Thyroid gland (tissue), 4 donors: ENCODE results near the gene ZNF185. TPM values are rescaled to one million over a fixed set of nuclear protein-coding genes. Genes with fewer than 3 reads are reported as not detected.

ENCODE experiments used
- DNase-seq, 2 donors: peaks; one replicate each; pipeline ENCODE4 v3.0.0-alpha.2; 2019
- H3K27ac ChIP-seq, 3 donors: fragments of 200-600 bp; sonication (generic); 1 replicate in 2 of 3; 2 replicates in 1 of 3; pipeline ENCODE4 v1.5.1; 2016 to 2019; ENCODE audit warnings: mild to moderate bottlenecking in 1 of 3, moderate library complexity in 1 of 3
- H3K27me3 ChIP-seq: fragments of 200-600 bp; sonication (generic); one replicate; pipeline ENCODE4 v1.5.1; 2019
- H3K36me3 ChIP-seq, 2 donors: fragments of 200-600 bp; sonication (generic); one replicate each; pipeline ENCODE4 v1.5.1; 2016 to 2019
- H3K4me1 ChIP-seq, 2 donors: fragments of 200-600 bp; sonication (generic); one replicate each; pipeline ENCODE4 v1.5.1; 2017 to 2019
- H3K4me3 ChIP-seq, 3 donors: fragments of 200-600 bp; sonication (generic); replicated peaks in 1 of 3; 1 replicate in 2 of 3; 2 replicates in 1 of 3; pipeline ENCODE4 v1.5.1; 2016; ENCODE audit warnings: mild to moderate bottlenecking in 1 of 3
- H3K9me3 ChIP-seq: fragments of 200-600 bp; sonication (generic); one replicate; pipeline ENCODE4 v1.5.1; 2017
- POLR2A ChIP-seq, 2 donors: fragments of 450-650 bp; IDR thresholded peaks; one replicate each; pipeline ENCODE4 v1.6.1; 2017; ENCODE audit warnings: antibody characterized with exemption in 2 of 2, mild to moderate bottlenecking in 2 of 2, moderate library complexity in 1 of 2
- WGBS, 2 donors: methylation state at CpG; one replicate each; pipeline ENCODE4 v1.1.5; 2017; 5-methylcytosine and 5-hydroxymethylcytosine counted together
- intact Hi-C: fragments of 100-400 bp; cut with DNase I; formaldehyde crosslinking; loops from one replicate; pipeline ENCODE4 v1.15.1; 2023
- total RNA-seq, 4 donors: library from RNA; depleted of rRNA; stranded (reverse); fragments of >200 nt; gene quantifications; one replicate each; pipeline ENCODE4 v1.2.3, GENCODE V29; 2016
- TF ChIP-seq, protein P1 (sequence below), 6 experiments: fragments of 200-600 bp in 3 of 6; fragments of 450-650 bp in 3 of 6; sonication (generic) in 3 of 6; IDR thresholded peaks; one replicate each; pipeline ENCODE4 v1.5.1; 2016 to 2019; ENCODE audit warnings: antibody characterized with exemption in 6 of 6, mild to moderate bottlenecking in 2 of 6, inconsistent platforms in 1 of 6, moderate library complexity in 1 of 6

ZNF185 gene
- total RNA-seq, 4 donors from 2014 or later, result 23.2 to 70.4 (median 39.0) TPM

DNA sequence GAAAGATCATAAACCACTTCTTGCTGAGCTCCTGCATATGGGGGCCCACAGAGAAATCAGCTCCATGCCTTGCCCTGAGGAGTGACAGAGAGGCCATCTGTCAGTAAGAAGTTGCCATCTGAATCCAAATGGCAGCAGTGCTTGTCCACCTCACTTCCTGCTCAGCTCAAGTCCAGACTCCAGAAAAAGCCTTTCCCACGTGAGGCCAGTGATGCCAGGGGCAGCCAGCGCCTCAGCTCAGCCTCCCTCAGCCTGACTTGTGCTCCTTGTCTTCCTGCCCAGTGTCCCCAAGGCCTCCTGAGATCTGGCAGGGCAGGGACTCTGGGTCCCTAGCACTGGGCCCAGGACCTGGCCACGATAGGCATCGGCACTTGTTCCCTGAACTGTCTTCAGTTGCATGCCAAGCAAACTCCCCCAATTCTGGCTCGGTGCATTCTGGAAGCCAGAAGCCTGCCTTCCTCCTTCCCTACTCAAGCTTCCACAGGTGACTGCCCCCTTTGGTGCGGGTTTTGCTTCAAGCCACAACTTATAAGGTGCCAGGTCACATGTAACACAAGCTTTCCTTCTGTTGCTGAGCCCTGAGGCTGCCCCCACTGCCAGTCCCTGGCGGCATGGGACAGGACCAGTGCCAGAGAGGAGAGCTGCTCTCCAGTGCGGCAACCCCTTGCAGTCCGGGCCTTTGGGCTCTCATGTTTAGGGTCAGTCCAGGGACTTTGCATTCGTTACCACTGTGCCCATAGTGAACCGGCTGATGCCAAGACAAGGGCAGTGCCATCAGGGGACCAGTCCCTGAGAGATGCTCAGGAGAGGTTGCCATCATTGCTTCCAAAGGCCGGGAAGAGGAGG, 2.2 kb downstream of the ZNF185 start:
- intact Hi-C loops, result no loop called here
- no peaks in the 10 kb centered on the region for H3K27me3 ChIP-seq

DNA sequence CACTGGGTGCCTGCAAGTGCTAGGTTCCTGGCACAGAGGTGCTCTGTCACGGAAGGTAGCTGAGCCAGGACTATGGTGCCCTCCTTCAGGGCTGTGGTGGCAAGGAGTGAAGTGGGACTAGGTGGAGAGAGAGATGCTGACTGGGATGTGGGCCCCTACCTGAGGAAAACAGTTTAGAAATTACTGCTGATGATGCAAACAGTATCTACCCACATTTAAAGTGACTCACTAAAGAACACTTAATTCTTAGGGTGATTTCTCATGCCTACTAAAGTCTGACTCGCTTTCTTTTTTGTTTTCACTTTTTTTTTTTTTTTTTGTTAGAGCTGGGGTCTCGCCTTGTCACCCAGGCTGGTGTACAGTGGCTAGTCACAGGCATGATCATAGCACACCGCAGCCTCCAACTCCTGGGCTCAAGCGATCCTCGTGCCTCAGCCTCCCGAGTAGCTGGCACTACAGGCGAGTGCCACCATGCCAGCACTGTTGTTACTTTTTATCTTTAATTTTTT, 3.1 kb downstream of the ZNF185 start:
- Histone ChIP-seq H3K36me3 (no peaks in the 10 kb centered on the region), H3K4me1 (peaks cover 0 to 12% of the 10 kb centered on the region in 2 donors), H3K27me3 (no peaks in the 10 kb centered on the region), H3K9me3 (no peaks in the 10 kb centered on the region), H3K27ac (no peak overlapping the region), H3K4me3 (no peak overlapping the region)
- no peak for DNase-seq
- intact Hi-C loops, result no loop called here
- 95% methylated on average over 7 to 8 of the region's 8 CpGs for WGBS, 2 donors
- TF ChIP-seq, protein P1, sequence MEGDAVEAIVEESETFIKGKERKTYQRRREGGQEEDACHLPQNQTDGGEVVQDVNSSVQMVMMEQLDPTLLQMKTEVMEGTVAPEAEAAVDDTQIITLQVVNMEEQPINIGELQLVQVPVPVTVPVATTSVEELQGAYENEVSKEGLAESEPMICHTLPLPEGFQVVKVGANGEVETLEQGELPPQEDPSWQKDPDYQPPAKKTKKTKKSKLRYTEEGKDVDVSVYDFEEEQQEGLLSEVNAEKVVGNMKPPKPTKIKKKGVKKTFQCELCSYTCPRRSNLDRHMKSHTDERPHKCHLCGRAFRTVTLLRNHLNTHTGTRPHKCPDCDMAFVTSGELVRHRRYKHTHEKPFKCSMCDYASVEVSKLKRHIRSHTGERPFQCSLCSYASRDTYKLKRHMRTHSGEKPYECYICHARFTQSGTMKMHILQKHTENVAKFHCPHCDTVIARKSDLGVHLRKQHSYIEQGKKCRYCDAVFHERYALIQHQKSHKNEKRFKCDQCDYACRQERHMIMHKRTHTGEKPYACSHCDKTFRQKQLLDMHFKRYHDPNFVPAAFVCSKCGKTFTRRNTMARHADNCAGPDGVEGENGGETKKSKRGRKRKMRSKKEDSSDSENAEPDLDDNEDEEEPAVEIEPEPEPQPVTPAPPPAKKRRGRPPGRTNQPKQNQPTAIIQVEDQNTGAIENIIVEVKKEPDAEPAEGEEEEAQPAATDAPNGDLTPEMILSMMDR (IDR thresholded peaks at IDR 0.05), result no peak
- no peak for TF ChIP-seq POLR2A (IDR thresholded peaks at IDR 0.05)

More for the DNA sequence above, 2.2 kb downstream of the ZNF185 start:
- Histone ChIP-seq H3K4me3 (no peak overlapping the region), H3K27ac (peak overlapping the region in 1 of 3 donors; percentile 47), H3K4me1 (peaks cover 0 to 12% of the 10 kb centered on the region in 2 donors), H3K36me3 (no peaks in the 10 kb centered on the region), H3K9me3 (no peaks in the 10 kb centered on the region)
- WGBS, 2 donors, result 40 to 74% methylated on average over 2 to 5 of the region's 12 CpGs
- peak; percentile 79 to 81 for DNase-seq
- TF ChIP-seq, protein P1 (IDR thresholded peaks at IDR 0.05), result no peak
- no peak for TF ChIP-seq POLR2A (IDR thresholded peaks at IDR 0.05)

DNA sequence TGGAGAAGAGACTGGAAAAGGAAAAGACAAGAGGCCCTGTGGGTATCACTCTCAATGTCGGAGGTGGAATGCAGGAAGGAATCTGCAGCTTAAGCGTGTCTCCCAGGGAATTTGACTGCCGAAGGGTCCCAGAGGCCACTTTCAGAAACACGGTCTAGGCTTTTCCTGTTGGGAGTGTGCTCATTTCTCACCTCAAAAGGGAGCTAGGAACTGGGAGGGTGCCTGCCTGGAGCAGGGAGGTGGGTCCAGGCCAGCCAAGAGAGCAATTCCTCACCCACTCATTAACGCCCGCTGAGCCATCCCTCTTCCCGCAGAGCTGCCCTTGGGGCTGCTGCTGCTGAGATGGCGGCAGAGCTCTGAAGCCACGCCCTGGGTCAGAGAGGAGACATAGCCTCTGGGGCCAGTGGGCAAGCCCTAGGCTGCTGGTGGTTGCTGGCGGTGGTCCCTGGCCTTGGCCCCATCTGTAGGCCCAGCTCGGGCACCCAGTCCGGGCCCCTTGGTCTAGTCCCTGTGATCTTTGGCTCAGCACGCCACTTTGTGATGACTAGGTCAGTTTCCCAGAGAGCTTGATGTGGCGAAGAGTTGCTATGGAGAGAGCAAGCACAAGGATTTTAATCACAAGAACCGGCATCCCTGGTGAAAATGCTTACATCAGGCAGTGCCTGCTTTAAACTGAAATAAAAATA, 4.1 kb downstream of the ZNF185 start:
- Histone ChIP-seq H3K4me1 (peaks cover 0 to 12% of the 10 kb centered on the region in 2 donors), H3K36me3 (no peaks in the 10 kb centered on the region), H3K27ac (no peak overlapping the region), H3K27me3 (no peaks in the 10 kb centered on the region), H3K9me3 (no peaks in the 10 kb centered on the region), H3K4me3 (no peak overlapping the region)
- no peak for DNase-seq
- TF ChIP-seq, protein P1 (IDR thresholded peaks at IDR 0.05), result no peak
- no peak for TF ChIP-seq POLR2A (IDR thresholded peaks at IDR 0.05)
- 85 to 87% methylated on average over 10 to 12 of the region's 15 CpGs for WGBS, 2 donors
- intact Hi-C loops, result no loop called here

DNA sequence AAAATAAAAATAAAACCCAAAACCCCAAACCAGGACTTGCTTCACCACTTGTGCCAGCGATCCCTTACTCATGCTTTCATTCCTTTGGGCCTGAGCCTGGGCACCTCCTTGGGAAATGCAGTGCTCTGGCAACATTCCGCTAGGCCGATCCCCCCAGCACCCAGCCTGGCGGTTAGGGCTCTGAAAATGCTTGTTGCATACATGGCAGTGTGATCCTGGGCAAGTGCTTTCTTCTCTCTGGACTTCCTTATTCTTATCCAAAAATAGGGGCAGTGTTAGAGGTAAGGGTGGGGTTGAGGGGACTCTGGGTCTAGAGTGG, 4.6 kb downstream of the ZNF185 start:
- Histone ChIP-seq H3K27me3 (no peaks in the 10 kb centered on the region), H3K4me3 (no peak overlapping the region), H3K4me1 (peaks cover 0 to 12% of the 10 kb centered on the region in 2 donors), H3K36me3 (no peaks in the 10 kb centered on the region), H3K27ac (no peak overlapping the region), H3K9me3 (no peaks in the 10 kb centered on the region)
- 88 to 100% methylated on average over 4 of the region's 4 CpGs for WGBS, 2 donors
- intact Hi-C loops, result no loop called here
- DNase-seq, result no peak
- TF ChIP-seq POLR2A (IDR thresholded peaks at IDR 0.05), result no peak
- TF ChIP-seq, protein P1 (IDR thresholded peaks at IDR 0.05), result no peak

DNA sequence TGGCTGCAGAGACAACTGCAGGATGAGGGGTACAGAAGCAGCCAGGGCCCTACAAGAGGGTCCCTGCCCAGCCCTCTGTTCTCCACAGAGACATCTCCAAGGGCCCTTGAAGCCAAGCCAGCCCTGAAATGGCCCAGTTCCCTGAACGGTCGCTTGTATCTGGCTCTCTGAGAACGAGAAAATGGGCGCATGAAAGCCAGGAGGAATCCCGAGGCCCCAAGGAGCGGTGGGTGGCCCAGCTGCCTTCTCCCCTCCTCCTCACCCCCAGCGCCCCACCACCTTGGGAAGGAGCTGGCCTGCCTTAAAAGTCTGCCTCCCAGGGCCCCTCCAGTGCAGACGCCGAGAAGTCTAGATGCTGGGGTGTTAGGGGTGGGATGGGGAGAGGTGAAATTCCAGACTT, 5.7 kb downstream of the ZNF185 start:
- intact Hi-C loops, result no loop called here
- Histone ChIP-seq H3K9me3 (no peaks in the 10 kb centered on the region), H3K4me1 (peaks cover 0 to 12% of the 10 kb centered on the region in 2 donors), H3K36me3 (no peaks in the 10 kb centered on the region), H3K27me3 (no peaks in the 10 kb centered on the region), H3K4me3 (no peak overlapping the region), H3K27ac (no peak overlapping the region)
- TF ChIP-seq, protein P1 (IDR thresholded peaks at IDR 0.05), result no peak
- no peak for TF ChIP-seq POLR2A (IDR thresholded peaks at IDR 0.05)
- WGBS, 2 donors, result 76 to 86% methylated on average over 2 to 5 of the region's 9 CpGs
- DNase-seq, result no peak
